ENCODE measurements around the gene CCN2.

DNA sequence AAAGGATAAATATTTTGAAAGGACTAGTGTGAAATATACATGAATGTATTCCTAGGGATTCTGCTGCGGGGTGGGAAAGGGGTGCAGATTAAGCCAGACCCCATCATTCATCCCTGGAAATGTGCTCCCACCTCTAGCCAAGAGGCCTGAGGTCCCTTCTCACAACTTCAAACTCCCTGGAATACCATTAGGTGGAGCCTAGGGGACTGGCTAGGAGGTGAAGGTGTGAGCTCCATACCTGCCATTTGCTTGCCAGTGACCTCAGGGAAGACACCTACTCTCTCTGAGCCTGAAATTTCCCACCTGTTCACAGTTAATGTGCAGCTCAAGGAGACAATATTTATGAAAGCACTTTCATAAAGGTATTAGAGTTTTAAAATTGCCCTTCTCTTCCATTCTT is 4.7 kb upstream of the CCN2 start:
- TF ChIP-seq, protein P1, sequence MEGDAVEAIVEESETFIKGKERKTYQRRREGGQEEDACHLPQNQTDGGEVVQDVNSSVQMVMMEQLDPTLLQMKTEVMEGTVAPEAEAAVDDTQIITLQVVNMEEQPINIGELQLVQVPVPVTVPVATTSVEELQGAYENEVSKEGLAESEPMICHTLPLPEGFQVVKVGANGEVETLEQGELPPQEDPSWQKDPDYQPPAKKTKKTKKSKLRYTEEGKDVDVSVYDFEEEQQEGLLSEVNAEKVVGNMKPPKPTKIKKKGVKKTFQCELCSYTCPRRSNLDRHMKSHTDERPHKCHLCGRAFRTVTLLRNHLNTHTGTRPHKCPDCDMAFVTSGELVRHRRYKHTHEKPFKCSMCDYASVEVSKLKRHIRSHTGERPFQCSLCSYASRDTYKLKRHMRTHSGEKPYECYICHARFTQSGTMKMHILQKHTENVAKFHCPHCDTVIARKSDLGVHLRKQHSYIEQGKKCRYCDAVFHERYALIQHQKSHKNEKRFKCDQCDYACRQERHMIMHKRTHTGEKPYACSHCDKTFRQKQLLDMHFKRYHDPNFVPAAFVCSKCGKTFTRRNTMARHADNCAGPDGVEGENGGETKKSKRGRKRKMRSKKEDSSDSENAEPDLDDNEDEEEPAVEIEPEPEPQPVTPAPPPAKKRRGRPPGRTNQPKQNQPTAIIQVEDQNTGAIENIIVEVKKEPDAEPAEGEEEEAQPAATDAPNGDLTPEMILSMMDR (IDR thresholded peaks at IDR 0.05; ENCODE audit: poor library complexity) = no peak
- TF ChIP-seq EZH2 (IDR thresholded peaks at IDR 0.05; ENCODE audit: borderline replicate concordance) = no peak
- TF ChIP-seq EZH2phosphoT487 (IDR thresholded peaks at IDR 0.05; ENCODE audit: low read depth, severe bottlenecking, unreplicated experiment) = no peak

Data from hepatocyte (in vitro differentiated cells).